GOT3 (cell line): ENCODE results near the gene FGFR3.
"Not testable (repeated sequence)": the region's sequence is repeated elsewhere in the genome, so short reads cannot be mapped to it uniquely, and the experiment has no call there.

Source experiments
- DNase-seq: peaks from one replicate; lab custom pipeline; 2025; ENCODE audit warnings: mixed read lengths; lab: John Stamatoyannopoulos, UW

Gene FGFR3

DNA sequence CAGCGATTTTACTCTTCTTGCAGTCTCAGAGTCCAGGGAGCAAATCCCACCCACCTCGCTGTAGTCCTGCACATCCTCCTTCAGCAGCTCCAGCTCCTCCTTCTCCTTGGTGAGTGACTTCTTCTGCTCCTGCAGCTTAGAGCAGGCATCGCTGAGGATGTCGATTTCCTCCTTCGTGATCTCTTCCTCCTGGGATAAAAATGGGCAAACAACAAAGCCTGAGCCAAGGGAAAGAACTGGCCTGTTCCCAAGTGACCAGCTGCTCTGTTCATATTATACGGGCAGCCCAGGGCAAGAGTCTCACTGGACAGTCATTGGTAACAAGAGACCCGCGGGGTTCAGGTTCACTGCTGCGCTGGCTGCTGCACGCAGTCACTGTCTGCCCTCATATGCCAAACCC lies 26.2 kb downstream of the FGFR3 start:
- DNase-seq, result no peak

GRCh38 chr4:1819816-1820215 lies 26.7 kb downstream of the FGFR3 start:
- no peak for DNase-seq

- DNase-seq, result no peak
Observed at GRCh38 chr4:1821679-1822567, 28.8 kb downstream of the FGFR3 start.

DNA sequence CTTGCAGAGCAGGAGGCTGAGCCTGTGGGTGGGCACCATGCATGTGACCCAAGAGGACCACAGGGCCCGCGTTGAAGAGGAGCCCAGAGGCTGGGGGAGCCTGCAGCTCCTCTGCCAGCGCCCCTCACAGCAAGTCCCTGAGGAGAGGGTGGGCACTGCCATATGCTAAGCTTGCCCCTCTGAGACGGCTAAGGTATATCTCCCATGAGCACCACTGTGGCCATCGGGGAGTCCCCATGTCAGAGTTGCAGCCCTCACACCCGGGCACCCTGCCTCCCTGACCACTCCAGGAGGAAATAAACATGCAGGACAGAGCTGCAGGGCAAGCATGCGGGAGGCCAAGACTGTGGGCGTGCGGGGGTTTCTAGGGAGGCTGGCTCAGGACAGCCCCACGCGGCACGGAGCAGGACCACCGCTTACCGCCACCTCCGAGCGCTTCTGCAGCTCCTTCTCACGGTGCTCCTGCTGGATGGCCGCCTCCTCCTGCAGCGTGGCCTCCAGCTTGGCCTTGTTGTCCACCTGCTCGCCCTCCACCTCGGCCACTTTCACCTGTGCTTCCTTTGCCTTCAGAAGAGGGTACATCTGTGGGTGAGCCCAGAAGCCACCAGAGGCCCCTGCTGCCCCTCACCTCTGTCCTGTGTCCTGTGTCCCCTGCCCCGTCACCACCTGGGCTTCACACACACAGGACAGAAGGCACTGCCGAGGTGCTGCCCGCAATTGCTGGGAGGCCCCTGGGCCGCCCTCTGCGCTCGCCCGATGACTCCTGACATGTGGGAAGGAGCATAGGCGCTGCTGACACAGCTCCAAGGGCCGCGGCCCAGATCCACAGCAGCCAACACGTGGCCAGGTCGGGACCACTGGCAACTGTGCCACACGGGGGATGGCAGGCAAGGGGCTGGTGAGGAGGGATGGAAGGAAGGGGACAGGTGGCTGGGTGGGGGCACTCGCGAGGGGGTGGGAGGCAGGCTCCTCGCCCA lies 29.8 kb downstream of the FGFR3 start:
- no peak for DNase-seq

DNA sequence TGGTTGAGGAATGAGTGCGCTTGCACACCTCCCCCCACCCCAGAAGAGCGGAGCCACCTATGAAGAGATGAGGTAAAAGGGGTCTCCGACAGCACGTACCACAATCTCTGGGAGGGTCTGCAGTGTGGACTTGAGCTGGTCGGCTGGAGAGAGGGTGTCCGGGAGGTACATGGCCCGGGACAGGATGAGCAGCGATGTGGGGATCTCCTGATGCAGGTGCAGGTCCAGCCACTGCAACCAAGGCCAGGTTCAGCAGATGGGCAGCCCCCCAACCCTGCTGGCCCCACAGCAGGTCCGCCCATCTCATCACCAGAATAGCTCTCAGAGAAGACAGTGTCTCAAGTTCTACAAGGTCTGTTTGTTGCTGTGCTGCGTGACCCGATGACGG lies 30.4 kb downstream of the FGFR3 start:
- no peak for DNase-seq

- DNase-seq, result no peak
Observed at GRCh38 chr4:1824746-1825145, 31.7 kb downstream of the FGFR3 start.

GRCh38 chr4:1825326-1825725 lies 32.2 kb downstream of the FGFR3 start:
- DNase-seq, result no peak

DNA sequence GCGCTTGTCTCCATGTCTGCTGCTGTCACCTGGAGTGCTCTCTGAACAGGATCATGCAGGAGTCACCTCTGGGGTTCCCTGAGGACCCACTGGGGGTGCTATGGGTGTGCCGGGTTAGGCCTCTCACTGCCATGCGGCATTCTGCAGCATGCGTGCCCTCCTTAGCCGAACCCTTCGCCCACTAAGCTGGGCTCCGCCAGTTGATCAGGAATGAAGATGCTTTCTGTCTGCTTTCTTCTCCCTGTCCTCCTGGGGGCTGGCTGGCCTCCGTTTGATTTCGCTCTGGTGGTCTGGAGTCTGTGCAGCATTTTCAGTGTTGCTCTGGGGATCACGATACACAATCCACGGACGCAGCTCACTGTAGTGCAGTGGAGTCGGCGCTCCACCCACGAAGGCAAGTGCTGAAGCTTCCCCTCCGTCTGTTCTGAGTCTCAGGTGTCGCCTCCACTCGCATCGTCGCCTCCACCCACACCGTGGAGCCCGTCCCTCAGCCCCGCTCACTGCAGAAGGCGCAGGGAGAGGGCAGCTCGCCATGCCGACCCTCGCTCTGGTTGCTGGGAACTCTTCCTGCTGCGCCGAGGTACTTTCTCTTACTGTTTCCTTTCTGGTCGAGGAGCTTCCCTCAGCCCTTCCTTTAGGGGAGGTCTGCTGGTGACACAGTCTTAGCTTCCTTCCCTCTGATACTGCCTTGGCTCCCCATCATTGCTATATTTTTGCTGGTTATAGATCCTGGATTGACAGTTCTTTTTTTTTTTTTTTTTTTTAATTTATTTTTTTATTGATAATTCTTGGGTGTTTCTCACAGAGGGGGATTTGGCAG lies 33.6 kb downstream of the FGFR3 start:
- DNase-seq, result no peak

- no peak for DNase-seq
Observed at GRCh38 chr4:1830234-1830633, 37.1 kb downstream of the FGFR3 start.

- no peak for DNase-seq
Observed at GRCh38 chr4:1830642-1831228, 37.6 kb downstream of the FGFR3 start.

DNA sequence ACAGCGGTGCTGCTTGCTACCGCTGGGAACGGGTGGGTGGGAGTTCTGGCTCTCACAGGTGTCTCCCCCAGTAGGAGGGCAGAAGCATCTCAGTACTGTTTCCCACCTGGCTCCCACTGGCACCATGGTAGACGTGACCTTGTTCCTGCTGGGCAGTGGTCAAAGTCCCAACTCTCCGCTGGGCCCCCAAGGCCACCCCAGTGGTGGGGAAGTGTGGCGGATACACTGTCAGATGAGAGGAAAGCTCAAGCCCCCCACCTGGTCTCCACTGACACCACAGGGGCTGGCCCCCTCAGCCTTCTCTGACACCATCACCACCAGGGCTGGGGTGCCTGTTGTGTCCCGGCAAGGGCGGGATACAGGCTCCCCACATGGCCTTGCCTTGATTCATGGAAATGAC lies 38.2 kb downstream of the FGFR3 start:
- no peak for DNase-seq

- DNase-seq, result no peak
Observed at GRCh38 chr4:1832690-1833089, 39.6 kb downstream of the FGFR3 start.

- DNase-seq, result no peak
Observed at GRCh38 chr4:1833307-1834046, 40.4 kb downstream of the FGFR3 start.

- no peak for DNase-seq
Observed at GRCh38 chr4:1834047-1834775, 41.1 kb downstream of the FGFR3 start.

- not testable (repeated sequence) for DNase-seq
Observed at GRCh38 chr4:1835836-1836235, 42.7 kb downstream of the FGFR3 start.

- DNase-seq, result no peak
Observed at GRCh38 chr4:1836650-1837049, 43.6 kb downstream of the FGFR3 start.

DNA sequence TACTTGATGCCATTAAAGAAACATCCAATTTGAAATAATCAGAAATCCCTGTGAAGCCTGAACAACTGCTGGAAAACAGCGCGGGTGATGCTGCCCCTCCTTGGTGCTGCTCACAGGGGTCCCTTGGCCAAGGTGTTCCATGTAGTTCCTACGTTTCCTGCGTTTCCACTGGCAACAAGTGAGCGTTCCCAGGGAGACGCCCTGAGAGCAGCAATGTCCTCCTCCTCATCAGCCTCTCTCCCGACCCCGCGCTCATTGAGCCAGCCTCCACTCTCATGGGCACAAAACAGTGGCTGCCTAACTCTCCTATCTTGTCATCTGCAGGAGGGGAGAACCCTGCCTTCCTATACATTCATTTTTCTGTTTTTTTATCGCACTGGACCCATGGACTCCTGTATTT lies 44.0 kb downstream of the FGFR3 start:
- no peak for DNase-seq

- no peak for DNase-seq
Observed at GRCh38 chr4:1839282-1839681, 46.2 kb downstream of the FGFR3 start.

GRCh38 chr4:1841201-1841886 lies 48.3 kb downstream of the FGFR3 start:
- DNase-seq, result no peak

GRCh38 chr4:1841887-1842210 lies 48.8 kb downstream of the FGFR3 start:
- no peak for DNase-seq
